NT2/D1 (cell line): Measurements from ENCODE around the gene HCRTR1.

ENCODE experiments used
- DNase-seq: peaks from one replicate; pipeline ENCODE4 v3.0.0-alpha.2; 2011; ENCODE audit warnings: low read depth, low spot score
- H3K27me3 ChIP-seq: 2 replicates; pipeline ENCODE4 v1.6.0; 2011; ENCODE audit warnings: mild to moderate bottlenecking; ENCODE audit not compliant: insufficient read length, insufficient read depth
- H3K36me3 ChIP-seq: 2 replicates; pipeline ENCODE4 v1.6.1; 2011; ENCODE audit warnings: mild to moderate bottlenecking, low read length, mixed read lengths; ENCODE audit not compliant: insufficient read depth, insufficient read length
- H3K4me1 ChIP-seq: 2 replicates; pipeline ENCODE4 v1.5.1; 2011; ENCODE audit not compliant: insufficient read depth, insufficient read length
- H3K4me3 ChIP-seq: 2 replicates; pipeline ENCODE4 v1.5.1; 2011; ENCODE audit warnings: low read depth; ENCODE audit not compliant: insufficient read length
- H3K9ac ChIP-seq: 2 replicates; pipeline ENCODE4 v1.6.0; 2011; ENCODE audit warnings: low read depth; ENCODE audit not compliant: insufficient read length
- H3K9me3 ChIP-seq: 2 replicates; pipeline ENCODE4 v1.5.1; 2011; ENCODE audit warnings: mild to moderate bottlenecking, low read length; ENCODE audit not compliant: insufficient read depth
- SUZ12 ChIP-seq: IDR thresholded peaks from 2 replicates; pipeline ENCODE4 v1.6.1; 2011; ENCODE audit not compliant: insufficient read length, insufficient read depth; ENCODE audit errors: extremely low read depth
- YY1 ChIP-seq: IDR thresholded peaks from 2 replicates; pipeline ENCODE4 v1.6.1; 2011; ENCODE audit not compliant: insufficient read length, insufficient read depth
- ZNF274 ChIP-seq: IDR thresholded peaks from 2 replicates; pipeline ENCODE4 v1.6.1; 2011; ENCODE audit warnings: mild to moderate bottlenecking, low read depth, low read length

The HCRTR1 gene

DNA sequence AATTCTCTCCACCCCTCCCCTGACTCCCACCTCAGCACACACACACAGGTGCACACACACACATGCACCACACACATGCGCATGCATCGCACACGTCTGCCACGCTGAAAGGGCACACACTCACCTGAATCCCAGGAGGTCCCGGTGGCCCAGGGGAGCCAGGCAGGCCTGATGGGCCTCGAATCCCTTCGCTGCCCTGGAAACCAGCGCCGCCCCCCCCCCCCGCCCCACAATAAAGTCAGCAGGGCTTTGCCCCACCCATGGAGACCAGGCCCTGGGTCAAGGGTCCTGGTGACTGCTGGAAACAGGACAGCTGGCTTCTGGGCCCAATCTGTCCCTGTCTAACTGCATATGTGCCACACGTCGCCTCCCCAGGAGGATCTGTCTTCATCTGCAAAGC lies 45.0 kb downstream of the HCRTR1 start:
- no peak overlapping the region for H3K4me3 ChIP-seq
- TF ChIP-seq YY1 (no peak), ZNF274 (no peak), SUZ12 (no peak)
- peaks cover 26% of the 10 kb centered on the region for H3K4me1 ChIP-seq
- no peaks in the 10 kb centered on the region for H3K9me3 ChIP-seq
- H3K27me3 ChIP-seq, result no peaks in the 10 kb centered on the region
- DNase-seq, result no peak
- H3K9ac ChIP-seq, result no peak overlapping the region
- no peaks in the 10 kb centered on the region for H3K36me3 ChIP-seq

DNA sequence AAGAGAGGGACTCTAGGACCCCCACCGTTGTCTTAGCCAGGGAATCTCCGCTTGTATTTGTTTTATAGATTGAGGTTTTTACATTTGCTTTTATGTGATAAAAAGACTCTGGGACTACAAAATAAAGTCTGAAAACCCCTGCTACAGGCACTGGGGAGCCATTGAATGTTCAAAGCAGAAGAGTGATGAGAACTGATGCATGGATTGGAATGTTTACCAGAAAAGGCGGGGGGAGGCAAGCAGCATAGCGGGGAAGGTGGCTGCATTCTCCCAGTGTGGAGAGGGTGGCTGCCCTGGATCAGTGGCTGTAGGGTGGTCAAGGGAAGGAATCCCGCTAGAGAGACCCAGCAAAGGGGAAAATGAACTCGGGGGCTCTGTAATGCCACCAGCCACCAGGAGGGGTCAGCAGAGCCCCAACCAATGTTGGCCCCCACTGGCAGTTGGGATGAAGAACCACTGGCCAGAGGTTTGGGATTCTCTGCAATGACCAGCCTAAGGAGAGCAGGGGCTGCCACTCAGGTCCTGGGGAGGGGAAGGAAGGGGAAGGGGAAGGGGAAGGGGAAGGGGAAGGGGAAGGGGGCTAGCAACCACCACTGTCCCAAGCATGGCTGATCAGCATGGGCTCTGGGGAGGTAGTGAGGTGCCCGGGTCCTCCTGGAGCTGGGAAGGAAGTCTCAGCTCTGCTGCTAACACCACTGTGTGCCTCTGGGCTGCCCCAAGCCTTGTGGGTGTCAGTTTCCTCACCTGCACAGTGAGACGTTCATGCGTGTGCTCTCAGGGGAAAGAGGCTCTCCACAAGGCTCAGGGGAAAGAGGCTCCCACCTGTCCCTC lies 46.3 kb downstream of the HCRTR1 start:
- Histone ChIP-seq H3K27me3 (no peaks in the 10 kb centered on the region), H3K4me3 (no peak overlapping the region), H3K9me3 (no peaks in the 10 kb centered on the region), H3K36me3 (no peaks in the 10 kb centered on the region), H3K4me1 (peaks cover 30% of the 10 kb centered on the region), H3K9ac (no peak overlapping the region)
- no peak for TF ChIP-seq YY1
- no peak for TF ChIP-seq SUZ12
- TF ChIP-seq ZNF274, result no peak
- peak; percentile 54 for DNase-seq

DNA sequence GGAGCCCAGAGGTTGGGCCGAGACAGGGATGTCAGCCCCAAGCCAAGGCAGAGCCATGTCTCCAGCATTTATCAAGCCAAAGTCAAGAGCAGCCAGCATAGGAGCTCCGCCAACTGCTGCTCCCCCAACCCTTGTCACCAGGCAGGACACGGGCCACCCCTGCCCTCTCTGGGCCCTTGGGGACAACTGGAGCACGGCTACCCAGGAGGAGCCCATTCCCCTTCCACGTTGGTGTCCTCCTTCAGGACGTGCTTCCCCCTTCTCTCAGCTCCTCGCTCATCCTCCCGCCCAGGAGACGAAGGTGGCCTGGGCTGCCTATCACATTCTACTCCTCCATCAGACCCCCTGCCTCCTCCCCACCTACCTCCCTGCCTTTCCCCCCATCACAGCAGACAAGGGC lies 47.0 kb downstream of the HCRTR1 start:
- peaks cover 26% of the 10 kb centered on the region for H3K4me1 ChIP-seq
- DNase-seq, result no peak
- H3K9me3 ChIP-seq, result no peaks in the 10 kb centered on the region
- TF ChIP-seq SUZ12 (no peak), ZNF274 (no peak), YY1 (no peak)
- no peak overlapping the region for H3K9ac ChIP-seq
- H3K4me3 ChIP-seq, result no peak overlapping the region
- H3K36me3 ChIP-seq, result no peaks in the 10 kb centered on the region
- H3K27me3 ChIP-seq, result peaks cover 3% of the 10 kb centered on the region

GRCh38 chr1:31665234-31665878 lies 47.9 kb downstream of the HCRTR1 start:
- no peaks in the 10 kb centered on the region for H3K36me3 ChIP-seq
- TF ChIP-seq YY1, result no peak
- TF ChIP-seq SUZ12, result no peak
- no peak for TF ChIP-seq ZNF274
- H3K9me3 ChIP-seq, result no peaks in the 10 kb centered on the region
- H3K4me1 ChIP-seq, result peaks cover 28% of the 10 kb centered on the region
- peaks cover 3% of the 10 kb centered on the region for H3K27me3 ChIP-seq
- no peak for DNase-seq
- H3K4me3 ChIP-seq, result no peak overlapping the region
- H3K9ac ChIP-seq, result no peak overlapping the region

GRCh38 chr1:31666263-31666963 lies 48.9 kb downstream of the HCRTR1 start:
- Histone ChIP-seq H3K9me3 (no peaks in the 10 kb centered on the region), H3K4me3 (no peak overlapping the region), H3K27me3 (peaks cover 3% of the 10 kb centered on the region), H3K9ac (peak overlapping the region; percentile 14), H3K36me3 (no peaks in the 10 kb centered on the region), H3K4me1 (peaks cover 34% of the 10 kb centered on the region)
- no peak for DNase-seq
- TF ChIP-seq SUZ12 (no peak), ZNF274 (no peak), YY1 (no peak)

DNA sequence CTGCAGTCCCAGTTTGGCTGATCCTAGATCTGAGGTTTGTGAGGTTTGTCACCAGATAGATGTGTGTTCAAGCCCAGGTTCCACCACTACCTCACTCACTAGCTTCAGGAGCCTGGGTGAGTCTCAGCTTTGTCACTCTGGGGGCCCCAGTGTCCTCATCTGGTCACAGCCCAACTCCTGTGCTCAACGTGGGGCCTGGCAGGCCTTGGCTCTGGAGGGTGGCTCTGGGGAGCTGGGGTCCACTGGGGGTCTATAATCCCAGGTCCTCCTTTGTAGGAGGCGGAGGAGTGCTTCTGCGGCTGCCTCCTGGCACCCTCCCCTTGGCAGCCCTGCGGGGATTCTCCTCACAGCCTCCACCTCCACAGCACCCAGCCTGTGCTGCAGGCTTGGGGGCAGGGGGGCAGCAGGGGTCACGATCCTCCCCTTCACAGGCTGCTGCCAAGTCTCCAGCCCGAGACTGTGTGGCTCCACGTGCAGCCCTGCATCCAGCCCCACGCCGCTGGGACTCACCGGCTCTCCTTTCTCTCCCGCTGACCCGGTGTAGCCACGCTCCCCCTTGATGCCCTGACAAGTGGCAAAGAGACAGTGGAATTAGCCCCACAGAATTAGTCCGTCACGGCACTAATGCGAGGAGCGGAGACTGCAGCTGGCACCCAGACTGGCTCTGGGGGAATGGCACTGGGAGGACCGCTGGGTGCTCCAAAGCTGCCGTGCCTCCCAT lies 49.7 kb downstream of the HCRTR1 start:
- H3K27me3 ChIP-seq, result peaks cover 3% of the 10 kb centered on the region
- H3K4me1 ChIP-seq, result peaks cover 34% of the 10 kb centered on the region
- no peak for DNase-seq
- peak overlapping the region; percentile 24 for H3K9ac ChIP-seq
- H3K36me3 ChIP-seq, result no peaks in the 10 kb centered on the region
- no peak overlapping the region for H3K4me3 ChIP-seq
- TF ChIP-seq YY1, result no peak
- TF ChIP-seq SUZ12, result no peak
- no peak for TF ChIP-seq ZNF274
- H3K9me3 ChIP-seq, result no peaks in the 10 kb centered on the region
